Liver (tissue), 9 donors: ENCODE data around the gene CA9. TPM values are rescaled to one million over a fixed set of nuclear protein-coding genes. Genes with fewer than 3 reads are reported as not detected.

Experiments
- DNase-seq: peaks from one replicate; pipeline ENCODE4 v3.0.0-alpha.2; 2017; ENCODE audit warnings: low spot score
- H3K27ac ChIP-seq, 2 donors: one replicate each; pipeline ENCODE4 v1.7.0; 2013; ENCODE audit warnings: inconsistent platforms in 2 of 2, low read length in 2 of 2, control low read depth in 1 of 2, low read depth in 1 of 2, mild to moderate bottlenecking in 1 of 2
- H3K27me3 ChIP-seq, 4 donors: one replicate each; pipeline versions ENCODE4 v1.6.1 to v1.7.0; 2013; ENCODE audit warnings: low read length in 3 of 4, inconsistent platforms in 1 of 4, mild to moderate bottlenecking in 1 of 4, moderate library complexity in 1 of 4; ENCODE audit not compliant: control insufficient read depth in 4 of 4, insufficient read depth in 4 of 4
- H3K36me3 ChIP-seq, 4 donors: one replicate each; pipeline versions ENCODE4 v1.6.1 to v1.7.0; 2013; ENCODE audit warnings: low read length in 3 of 4, mild to moderate bottlenecking in 3 of 4, low read depth in 1 of 4, moderate library complexity in 1 of 4; ENCODE audit not compliant: control insufficient read depth in 4 of 4, insufficient read depth in 3 of 4
- H3K4me1 ChIP-seq, 4 donors: one replicate each; pipeline versions ENCODE4 v1.6.1 to v1.7.0; 2013; ENCODE audit warnings: low read length in 3 of 4, mild to moderate bottlenecking in 3 of 4, moderate library complexity in 1 of 4; ENCODE audit not compliant: control insufficient read depth in 4 of 4, insufficient read depth in 4 of 4
- H3K4me3 ChIP-seq, 3 donors: one replicate each; pipeline versions ENCODE4 v1.6.1 to v1.7.0; 2013; ENCODE audit warnings: low read length in 3 of 3, control low read depth in 1 of 3, low read depth in 1 of 3, mild to moderate bottlenecking in 1 of 3
- H3K9ac ChIP-seq, 2 donors: one replicate each; pipeline ENCODE4 v1.7.0; 2013; ENCODE audit warnings: low read length in 2 of 2, mild to moderate bottlenecking in 2 of 2, moderate library complexity in 2 of 2, control low read depth in 1 of 2, low read depth in 1 of 2
- H3K9me3 ChIP-seq, 4 donors: one replicate each; pipeline versions ENCODE4 v1.6.1 to v1.7.0; 2013; ENCODE audit warnings: low read length in 3 of 4; ENCODE audit not compliant: control insufficient read depth in 4 of 4
- ATF3 ChIP-seq: IDR thresholded peaks from 2 replicates; pipeline ENCODE4 v1.6.1; 2016; ENCODE audit warnings: antibody characterized with exemption
- CTCF ChIP-seq: fragments of 150-350 bp; IDR thresholded peaks from 2 replicates; pipeline ENCODE4 v1.5.1; 2017; ENCODE audit warnings: improper control_type of control experiment, low read depth, low read length; ENCODE audit not compliant: missing input control
- EGR1 ChIP-seq, 2 donors: IDR thresholded peaks; 2 replicates each; pipeline ENCODE4 v1.6.1; 2016 to 2018; ENCODE audit warnings: antibody characterized with exemption in 2 of 2, low read depth in 2 of 2
- FOXA1 ChIP-seq: IDR thresholded peaks from 2 replicates; pipeline ENCODE4 v1.6.1; 2016; ENCODE audit warnings: antibody characterized with exemption
- FOXA2 ChIP-seq: IDR thresholded peaks from 2 replicates; pipeline ENCODE4 v1.6.1; 2016; ENCODE audit warnings: antibody characterized with exemption
- GABPA ChIP-seq, 2 donors: IDR thresholded peaks in 1 of 2; conservative IDR thresholded peaks in 1 of 2; 2 replicates each; pipeline ENCODE4 v1.6.1; 2016; ENCODE audit warnings: antibody characterized with exemption in 2 of 2, mild to moderate bottlenecking in 1 of 2, moderate library complexity in 1 of 2
- HNF4A ChIP-seq, 2 donors: conservative IDR thresholded peaks; 2 replicates each; pipeline ENCODE4 v1.6.1; 2016; ENCODE audit warnings: antibody characterized with exemption in 2 of 2, mild to moderate bottlenecking in 2 of 2
- HNF4G ChIP-seq: IDR thresholded peaks from 2 replicates; pipeline ENCODE4 v1.6.1; 2016; ENCODE audit warnings: antibody characterized with exemption
- JUND ChIP-seq, 2 donors: IDR thresholded peaks; 2 replicates each; pipeline ENCODE4 v1.6.1; 2016; ENCODE audit warnings: antibody characterized with exemption in 2 of 2
- MAX ChIP-seq: IDR thresholded peaks from 2 replicates; pipeline ENCODE4 v1.6.1; 2016; ENCODE audit warnings: antibody characterized with exemption
- NR2F2 ChIP-seq: IDR thresholded peaks from 2 replicates; pipeline ENCODE4 v1.6.1; 2016; ENCODE audit warnings: antibody characterized with exemption
- RAD21 ChIP-seq, 2 donors: IDR thresholded peaks; 2 replicates each; pipeline ENCODE4 v1.6.1; 2016; ENCODE audit warnings: antibody characterized with exemption in 2 of 2, mild to moderate bottlenecking in 2 of 2
- RXRA ChIP-seq, 2 donors: IDR thresholded peaks; 2 replicates each; pipeline ENCODE4 v1.6.1; 2017 to 2018; ENCODE audit warnings: antibody characterized with exemption in 2 of 2, mild to moderate bottlenecking in 1 of 2
- SP1 ChIP-seq: IDR thresholded peaks from 2 replicates; pipeline ENCODE4 v1.6.1; 2018; ENCODE audit warnings: antibody characterized with exemption, mild to moderate bottlenecking
- TAF1 ChIP-seq: conservative IDR thresholded peaks from 2 replicates; pipeline ENCODE4 v1.6.1; 2016; ENCODE audit warnings: antibody characterized with exemption, mild to moderate bottlenecking
- YY1 ChIP-seq: IDR thresholded peaks from 2 replicates; pipeline ENCODE4 v1.6.1; 2016; ENCODE audit warnings: antibody characterized with exemption, mild to moderate bottlenecking
- ZBTB33 ChIP-seq: IDR thresholded peaks from 2 replicates; pipeline ENCODE4 v1.6.1; 2016; ENCODE audit warnings: antibody characterized with exemption
- whole genome bisulfite sequencing: extraction: QIAGEN DNeasy Blood & Tissue Kit; methylation state at CpG from one replicate; pipeline ENCODE4 v1.1.7; 2013; 5-methylcytosine and 5-hydroxymethylcytosine counted together
- polyA plus RNA-seq, 2 donors: library from polyadenylated mRNA; stranded (reverse) in 1 of 2; unstranded in 1 of 2; fragments of 200-250 nt in 1 of 2; fragments of >200 nt in 1 of 2; fragmentation: Nextera tagmentation in 1 of 2; extraction: Ambion mirVana in 1 of 2; gene quantifications; one replicate each; pipeline versions ENCODE4 v1.2.1 to v1.2.3, GENCODE V29; 2013 to 2015
- total RNA-seq, 2 donors: library from RNA; depleted of rRNA; stranded (reverse); fragments of >200 nt; gene quantifications; one replicate each; pipeline ENCODE4 v1.2.3, GENCODE V29; 2014
- donor health status: healthy.
- donor health status: healthy.
- donor health status: healthy.
- donor health status: healthy.
- donor health status: healthy.

The CA9 gene
- total and polyA plus RNA-seq, 4 donors: 0.47 to 2.2 (median 0.80) TPM

GRCh38 chr9:35658968-35659220, 14.8 kb upstream of the CA9 start:
- peaks cover 2 to 24% (median 5%) of the 10 kb centered on the region in 4 donors for H3K4me1 ChIP-seq
- peak overlapping the region; percentile 79 to 87 (median 79) for H3K4me3 ChIP-seq
- H3K36me3 ChIP-seq: no peaks in the 10 kb centered on the region
- DNase-seq: no peak
- peak overlapping the region; percentile 78 to 91 for H3K9ac ChIP-seq
- no peaks in the 10 kb centered on the region for H3K27me3 ChIP-seq
- peak overlapping the region; percentile 98 to 99 for H3K27ac ChIP-seq
- under 1% methylated on average over 2 of the region's 2 CpGs for WGBS
- TF ChIP-seq HNF4G (no peak), SP1 (no peak), HNF4A (conservative IDR thresholded peaks at IDR 0.05) (no peak), ZBTB33 (no peak), FOXA1 (no peak), EGR1 (IDR thresholded peaks at IDR 0.05; ENCODE audit: low read depth in 2 of 2) (no peak), CTCF (no peak), RAD21 (IDR thresholded peaks at IDR 0.05) (no peak), NR2F2 (no peak), ATF3 (no peak), MAX (no peak), YY1 (no peak), TAF1 (no peak), JUND (IDR thresholded peaks at IDR 0.05) (no peak), FOXA2 (no peak), RXRA (IDR thresholded peaks at IDR 0.05) (no peak)
- no peaks in the 10 kb centered on the region for H3K9me3 ChIP-seq

GRCh38 chr9:35659340-35659739, 14.4 kb upstream of the CA9 start:
- H3K9me3 ChIP-seq: no peaks in the 10 kb centered on the region
- peak overlapping the region in 1 of 3 donors; percentile 79 for H3K4me3 ChIP-seq
- no peaks in the 10 kb centered on the region for H3K36me3 ChIP-seq
- peak overlapping the region in 1 of 2 donors; percentile 1 for H3K9ac ChIP-seq
- peaks cover 2 to 24% (median 5%) of the 10 kb centered on the region in 4 donors for H3K4me1 ChIP-seq
- 77% methylated on average over 3 of the region's 3 CpGs for WGBS
- no peak for TF ChIP-seq FOXA1
- TF ChIP-seq MAX: no peak
- TF ChIP-seq FOXA2: no peak
- no peak for TF ChIP-seq ATF3
- TF ChIP-seq NR2F2: no peak
- TF ChIP-seq GABPA (IDR thresholded peaks at IDR 0.05 in 1 of 2, conservative IDR thresholded peaks at IDR 0.05 in 1 of 2): no peak
- TF ChIP-seq SP1: no peak
- TF ChIP-seq EGR1 (IDR thresholded peaks at IDR 0.05; ENCODE audit: low read depth in 2 of 2): no peak
- TF ChIP-seq CTCF: no peak
- H3K27ac ChIP-seq: peak overlapping the region in 1 of 2 donors; percentile 99
- no peaks in the 10 kb centered on the region for H3K27me3 ChIP-seq
- DNase-seq: no peak
